ENCODE data around the gene PROX2. TPM values are rescaled to one million over a fixed set of nuclear protein-coding genes. Genes with fewer than 3 reads are reported as not detected.

Gene PROX2
- total RNA-seq, 1 donor from 2014 or later, result not detected

- Histone ChIP-seq H3K9me3 (ENCODE audit: control insufficient read depth in 3 of 3, low read length in 3 of 3) (no peaks in the 10 kb centered on the region), H3K4me3 (ENCODE audit: low read length in 3 of 3) (peak overlapping the region; percentile 93 to 96 (median 95)), H3K9ac (ENCODE audit: low read depth in 1 of 3, low read length in 3 of 3) (peak overlapping the region; percentile 90 to 97 (median 96)), H3K4me1 (ENCODE audit: control insufficient read depth in 3 of 3, insufficient read depth in 3 of 3, low read length in 3 of 3) (peaks cover 31 to 52% (median 44%) of the 10 kb centered on the region in 3 donors), H3K36me3 (ENCODE audit: control insufficient read depth in 3 of 3, insufficient read depth in 3 of 3, low read length in 3 of 3) (peaks cover 0 to 4% (median 4%) of the 10 kb centered on the region in 3 donors), H3K27me3 (ENCODE audit: control insufficient read depth in 3 of 3, insufficient read depth in 3 of 3, low read length in 3 of 3) (no peaks in the 10 kb centered on the region), H3K27ac (ENCODE audit: low read depth, low read length) (peak overlapping the region; percentile 89)
Observed at GRCh38 chr14:74882103-74882920, 6.4 kb upstream of the PROX2 start.

GRCh38 chr14:74881431-74882102 lies 5.6 kb upstream of the PROX2 start, which contains the start of gene DLST:
TSS of gene DLST (plus strand) at chr14:74881916. CDS start at chr14:74881954, 38 bp downstream.
- no peaks in the 10 kb centered on the region for H3K9me3 ChIP-seq (ENCODE audit: control insufficient read depth in 3 of 3, low read length in 3 of 3)
- H3K4me1 ChIP-seq (ENCODE audit: control insufficient read depth in 3 of 3, insufficient read depth in 3 of 3, low read length in 3 of 3), result peaks cover 31 to 50% (median 44%) of the 10 kb centered on the region in 3 donors
- peak within 1 kb of the TSS; percentile 89 for H3K27ac ChIP-seq (ENCODE audit: low read depth, low read length)
- no peaks in the 10 kb centered on the region for H3K27me3 ChIP-seq (ENCODE audit: control insufficient read depth in 3 of 3, insufficient read depth in 3 of 3, low read length in 3 of 3)
- H3K4me3 ChIP-seq (ENCODE audit: low read length in 3 of 3), result peak within 1 kb of the TSS; percentile 93 to 96 (median 95)
- peak within 1 kb of the TSS; percentile 90 to 97 (median 96) for H3K9ac ChIP-seq (ENCODE audit: low read depth in 1 of 3, low read length in 3 of 3)
- H3K36me3 ChIP-seq (ENCODE audit: control insufficient read depth in 3 of 3, insufficient read depth in 3 of 3, low read length in 3 of 3), result peaks cover 0 to 4% (median 4%) of the 10 kb centered on the region in 3 donors

GRCh38 chr14:74879427-74880182 lies 3.7 kb upstream of the PROX2 start:
- Histone ChIP-seq H3K9ac (ENCODE audit: low read depth in 1 of 3, low read length in 3 of 3) (no peak overlapping the region), H3K27me3 (ENCODE audit: control insufficient read depth in 3 of 3, insufficient read depth in 3 of 3, low read length in 3 of 3) (no peaks in the 10 kb centered on the region), H3K9me3 (ENCODE audit: control insufficient read depth in 3 of 3, low read length in 3 of 3) (no peaks in the 10 kb centered on the region), H3K4me3 (ENCODE audit: low read length in 3 of 3) (no peak overlapping the region), H3K27ac (ENCODE audit: low read depth, low read length) (no peak overlapping the region), H3K36me3 (ENCODE audit: control insufficient read depth in 3 of 3, insufficient read depth in 3 of 3, low read length in 3 of 3) (peaks cover 0 to 2% (median 0%) of the 10 kb centered on the region in 3 donors), H3K4me1 (ENCODE audit: control insufficient read depth in 3 of 3, insufficient read depth in 3 of 3, low read length in 3 of 3) (peaks cover 26 to 35% (median 26%) of the 10 kb centered on the region in 3 donors)

- no peak overlapping the region for H3K27ac ChIP-seq (ENCODE audit: low read depth, low read length)
- H3K4me1 ChIP-seq (ENCODE audit: control insufficient read depth in 3 of 3, insufficient read depth in 3 of 3, low read length in 3 of 3), result no peaks in the 10 kb centered on the region
- no peak overlapping the region for H3K9ac ChIP-seq (ENCODE audit: low read depth in 1 of 3, low read length in 3 of 3)
- H3K27me3 ChIP-seq (ENCODE audit: control insufficient read depth in 3 of 3, insufficient read depth in 3 of 3, low read length in 3 of 3), result no peaks in the 10 kb centered on the region
- no peaks in the 10 kb centered on the region for H3K36me3 ChIP-seq (ENCODE audit: control insufficient read depth in 3 of 3, insufficient read depth in 3 of 3, low read length in 3 of 3)
- H3K9me3 ChIP-seq (ENCODE audit: control insufficient read depth in 3 of 3, low read length in 3 of 3), result no peaks in the 10 kb centered on the region
- H3K4me3 ChIP-seq (ENCODE audit: low read length in 3 of 3), result no peak overlapping the region
Observed at GRCh38 chr14:74875204-74875603, 741 bp downstream of the PROX2 start.

GRCh38 chr14:74871819-74872218 lies 4.1 kb downstream of the PROX2 start:
- Histone ChIP-seq H3K9ac (ENCODE audit: low read depth in 1 of 3, low read length in 3 of 3) (no peak overlapping the region), H3K4me3 (ENCODE audit: low read length in 3 of 3) (no peak overlapping the region), H3K4me1 (ENCODE audit: control insufficient read depth in 3 of 3, insufficient read depth in 3 of 3, low read length in 3 of 3) (no peaks in the 10 kb centered on the region), H3K36me3 (ENCODE audit: control insufficient read depth in 3 of 3, insufficient read depth in 3 of 3, low read length in 3 of 3) (no peaks in the 10 kb centered on the region), H3K27ac (ENCODE audit: low read depth, low read length) (no peak overlapping the region), H3K9me3 (ENCODE audit: control insufficient read depth in 3 of 3, low read length in 3 of 3) (no peaks in the 10 kb centered on the region), H3K27me3 (ENCODE audit: control insufficient read depth in 3 of 3, insufficient read depth in 3 of 3, low read length in 3 of 3) (no peaks in the 10 kb centered on the region)

GRCh38 chr14:74868739-74869138 lies 7.2 kb downstream of the PROX2 start:
- Histone ChIP-seq H3K9me3 (ENCODE audit: control insufficient read depth in 3 of 3, low read length in 3 of 3) (no peaks in the 10 kb centered on the region), H3K9ac (ENCODE audit: low read depth in 1 of 3, low read length in 3 of 3) (no peak overlapping the region), H3K27ac (ENCODE audit: low read depth, low read length) (no peak overlapping the region)

GRCh38 chr14:74867673-74868072 lies 8.3 kb downstream of the PROX2 start:
- Histone ChIP-seq H3K4me1 (ENCODE audit: control insufficient read depth in 3 of 3, insufficient read depth in 3 of 3, low read length in 3 of 3) (no peaks in the 10 kb centered on the region), H3K27ac (ENCODE audit: low read depth, low read length) (no peak overlapping the region), H3K36me3 (ENCODE audit: control insufficient read depth in 3 of 3, insufficient read depth in 3 of 3, low read length in 3 of 3) (no peaks in the 10 kb centered on the region), H3K4me3 (ENCODE audit: low read length in 3 of 3) (no peak overlapping the region), H3K27me3 (ENCODE audit: control insufficient read depth in 3 of 3, insufficient read depth in 3 of 3, low read length in 3 of 3) (no peaks in the 10 kb centered on the region), H3K9ac (ENCODE audit: low read depth in 1 of 3, low read length in 3 of 3) (no peak overlapping the region), H3K9me3 (ENCODE audit: control insufficient read depth in 3 of 3, low read length in 3 of 3) (no peaks in the 10 kb centered on the region)

More at GRCh38 chr14:74868739-74869138, 7.2 kb downstream of the PROX2 start:
- Histone ChIP-seq H3K27me3 (ENCODE audit: control insufficient read depth in 3 of 3, insufficient read depth in 3 of 3, low read length in 3 of 3) (no peaks in the 10 kb centered on the region), H3K4me3 (ENCODE audit: low read length in 3 of 3) (no peak overlapping the region), H3K36me3 (ENCODE audit: control insufficient read depth in 3 of 3, insufficient read depth in 3 of 3, low read length in 3 of 3) (no peaks in the 10 kb centered on the region), H3K4me1 (ENCODE audit: control insufficient read depth in 3 of 3, insufficient read depth in 3 of 3, low read length in 3 of 3) (no peaks in the 10 kb centered on the region)

- Histone ChIP-seq H3K4me1 (ENCODE audit: control insufficient read depth in 3 of 3, insufficient read depth in 3 of 3, low read length in 3 of 3) (no peaks in the 10 kb centered on the region), H3K9me3 (ENCODE audit: control insufficient read depth in 3 of 3, low read length in 3 of 3) (no peaks in the 10 kb centered on the region), H3K27ac (ENCODE audit: low read depth, low read length) (no peak overlapping the region), H3K27me3 (ENCODE audit: control insufficient read depth in 3 of 3, insufficient read depth in 3 of 3, low read length in 3 of 3) (no peaks in the 10 kb centered on the region), H3K9ac (ENCODE audit: low read depth in 1 of 3, low read length in 3 of 3) (no peak overlapping the region), H3K4me3 (ENCODE audit: low read length in 3 of 3) (no peak overlapping the region), H3K36me3 (ENCODE audit: control insufficient read depth in 3 of 3, insufficient read depth in 3 of 3, low read length in 3 of 3) (no peaks in the 10 kb centered on the region)
Observed at GRCh38 chr14:74866708-74867389, 9.1 kb downstream of the PROX2 start.

GRCh38 chr14:74865156-74865555 lies 10.8 kb downstream of the PROX2 start:
- Histone ChIP-seq H3K27me3 (ENCODE audit: control insufficient read depth in 3 of 3, insufficient read depth in 3 of 3, low read length in 3 of 3) (no peaks in the 10 kb centered on the region), H3K9me3 (ENCODE audit: control insufficient read depth in 3 of 3, low read length in 3 of 3) (no peaks in the 10 kb centered on the region), H3K4me1 (ENCODE audit: control insufficient read depth in 3 of 3, insufficient read depth in 3 of 3, low read length in 3 of 3) (peaks cover 0 to 10% (median 4%) of the 10 kb centered on the region in 3 donors), H3K27ac (ENCODE audit: low read depth, low read length) (no peak overlapping the region), H3K9ac (ENCODE audit: low read depth in 1 of 3, low read length in 3 of 3) (no peak overlapping the region), H3K4me3 (ENCODE audit: low read length in 3 of 3) (no peak overlapping the region), H3K36me3 (ENCODE audit: control insufficient read depth in 3 of 3, insufficient read depth in 3 of 3, low read length in 3 of 3) (no peaks in the 10 kb centered on the region)
